ENCODE measurements around the gene LRRC25. TPM values are rescaled to one million over a fixed set of nuclear protein-coding genes. Genes with fewer than 3 reads are reported as not detected.

Gene LRRC25
- total RNA-seq, 1 experiment from 2014 or later, result not detected

DNA sequence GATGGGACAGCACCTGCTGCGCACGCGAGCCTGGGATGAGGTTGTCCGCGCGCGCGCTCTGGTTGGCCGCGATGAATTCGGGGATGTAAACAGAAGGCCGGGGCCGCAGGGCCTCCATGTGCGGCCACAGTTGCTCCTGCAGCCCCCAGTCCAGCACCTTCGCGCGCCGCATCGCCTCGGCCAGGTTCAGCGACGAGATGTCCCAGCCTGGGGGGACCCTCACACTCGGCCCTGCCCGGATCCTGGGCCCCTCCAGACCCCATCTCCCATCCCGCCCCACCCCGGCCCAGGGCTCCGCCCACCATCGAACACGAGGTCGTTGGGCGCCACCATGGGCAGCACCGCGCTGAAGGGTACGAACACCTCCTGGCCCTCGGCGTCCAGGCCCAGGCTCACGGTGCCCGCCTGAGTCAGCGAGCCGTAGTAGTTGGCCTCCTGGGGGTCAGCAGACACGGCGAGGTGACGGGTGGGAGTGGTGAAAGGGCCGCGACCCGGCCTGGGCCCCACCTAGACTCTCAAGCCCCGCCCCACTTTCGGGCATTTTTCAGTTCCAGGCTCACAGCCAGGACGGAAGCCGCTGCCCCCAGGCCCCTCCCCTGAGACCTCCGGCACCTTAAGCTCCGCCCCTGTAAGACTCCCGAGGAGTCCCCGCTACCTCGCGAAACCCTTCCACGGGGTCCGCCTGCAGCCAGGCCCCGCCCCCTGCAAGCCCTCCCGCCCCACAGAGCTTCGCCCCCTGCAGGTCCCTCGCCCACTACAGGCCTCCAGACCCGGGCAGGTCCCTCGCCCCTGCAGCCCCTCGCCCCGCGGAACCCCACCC is 39.5 kb upstream of the LRRC25 start:
- DNase-seq (ENCODE audit: extremely low read depth, low read depth), result no peak

DNA sequence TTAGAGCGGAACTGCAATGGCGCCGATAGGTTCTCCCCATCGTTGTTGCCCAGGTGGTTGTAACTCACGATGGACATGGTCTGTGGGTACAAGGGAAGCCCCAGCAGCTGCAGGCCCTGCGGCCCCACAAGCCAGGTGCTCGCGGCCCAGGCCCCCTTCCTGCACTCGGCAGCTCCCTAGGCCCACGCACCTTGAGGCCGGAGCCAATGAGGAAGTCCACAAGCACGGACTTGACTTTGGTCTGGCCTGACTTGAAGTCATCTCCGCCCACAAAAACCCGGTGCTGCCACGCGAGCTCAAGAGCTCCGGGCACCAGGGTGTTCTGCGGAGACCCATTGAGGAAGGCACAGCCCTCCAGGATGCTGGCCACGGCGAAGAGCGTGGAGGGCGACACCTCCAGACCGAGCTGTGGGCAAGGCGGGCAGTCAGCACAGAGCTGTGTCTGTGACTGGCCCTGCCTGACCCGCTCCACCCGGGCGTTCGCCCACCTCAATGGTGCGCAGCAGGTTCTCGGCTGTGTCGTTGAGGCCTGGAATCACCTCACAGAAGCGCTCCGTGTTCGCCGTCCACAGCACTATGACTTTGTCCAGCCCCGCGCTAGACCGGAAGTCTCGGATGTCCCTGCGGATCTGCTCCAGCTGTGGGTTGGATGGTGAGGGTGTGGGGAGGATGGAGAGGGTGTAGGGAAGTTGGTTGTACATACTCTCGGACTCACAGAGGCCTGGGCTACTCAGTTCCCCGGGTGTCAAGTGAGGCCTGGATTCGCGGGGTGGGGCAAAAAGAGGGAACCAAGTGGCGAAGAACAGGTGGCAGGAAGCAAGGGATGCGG is 38.6 kb upstream of the LRRC25 start:
- DNase-seq (ENCODE audit: extremely low read depth, low read depth), result no peak

DNA sequence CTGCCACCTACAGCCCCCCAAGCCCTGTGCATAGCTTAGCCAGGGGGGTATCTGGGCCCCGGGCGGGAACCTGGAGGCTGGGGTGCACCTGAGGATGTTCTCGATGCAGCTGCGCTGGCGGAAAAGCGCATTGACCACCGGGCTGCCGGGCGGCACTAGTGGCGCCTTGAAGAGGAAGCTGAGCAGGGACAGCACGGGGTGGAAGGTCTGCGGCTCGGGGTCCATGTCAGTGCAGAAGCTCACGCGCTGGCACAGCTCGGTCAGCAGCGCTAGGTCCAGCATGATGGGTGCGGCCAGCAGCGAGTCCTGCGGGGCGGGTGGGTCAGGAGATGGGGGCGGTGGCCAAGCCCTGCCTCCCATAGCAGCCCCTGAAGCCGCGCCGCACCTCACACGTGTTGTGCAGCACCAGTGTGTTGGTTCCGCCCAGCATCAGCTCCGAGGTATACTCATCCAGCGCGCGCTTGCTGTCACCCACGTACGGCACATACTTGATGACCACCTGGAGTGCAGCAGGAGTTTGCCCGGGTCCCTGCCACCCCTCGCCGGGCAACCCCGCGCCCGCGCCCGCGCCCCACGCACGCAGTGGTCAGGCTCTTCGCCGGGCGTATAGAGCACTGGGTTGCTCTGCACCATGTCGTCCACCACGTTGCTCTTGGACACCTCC is 37.9 kb upstream of the LRRC25 start:
- no peak for DNase-seq (ENCODE audit: extremely low read depth, low read depth)

DNA sequence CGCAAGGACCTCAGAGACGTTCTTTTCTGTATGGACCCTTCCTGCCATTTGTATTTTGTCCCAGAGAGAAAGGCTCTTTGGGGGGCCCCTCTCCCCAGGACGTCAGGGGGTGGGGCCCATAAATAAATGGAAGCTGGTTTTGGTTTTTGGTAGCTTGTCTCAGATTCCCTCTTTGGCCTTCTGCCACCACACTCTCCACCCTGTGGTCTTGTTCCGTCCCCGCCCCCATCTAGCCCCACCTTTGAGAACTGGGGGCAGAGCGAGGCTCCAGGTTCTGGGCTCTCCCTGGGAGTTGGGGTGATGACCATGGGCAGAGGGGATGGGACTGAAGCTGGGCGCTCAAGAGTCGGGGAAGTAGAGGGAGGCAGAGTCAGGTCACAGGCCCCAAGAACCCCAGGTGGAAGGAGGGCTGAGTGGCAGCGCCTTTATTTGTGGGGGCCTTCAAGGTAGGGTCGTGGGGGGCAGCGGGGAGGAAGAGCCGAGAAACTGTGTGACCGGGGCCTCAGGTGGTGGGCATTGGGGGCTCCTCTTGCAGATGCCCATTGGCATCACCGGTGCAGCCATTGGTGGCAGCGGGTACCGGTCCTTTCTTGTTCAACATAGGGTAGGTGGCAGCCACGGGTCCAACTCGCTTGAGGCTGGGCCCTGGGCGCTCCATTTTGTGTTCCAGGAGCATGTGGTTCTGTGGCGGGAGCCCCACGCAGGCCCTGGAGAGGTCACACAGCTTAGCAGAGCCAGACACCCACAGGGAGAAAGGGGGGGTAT is 37.2 kb upstream of the LRRC25 start:
- no peak for DNase-seq (ENCODE audit: extremely low read depth, low read depth)

DNA sequence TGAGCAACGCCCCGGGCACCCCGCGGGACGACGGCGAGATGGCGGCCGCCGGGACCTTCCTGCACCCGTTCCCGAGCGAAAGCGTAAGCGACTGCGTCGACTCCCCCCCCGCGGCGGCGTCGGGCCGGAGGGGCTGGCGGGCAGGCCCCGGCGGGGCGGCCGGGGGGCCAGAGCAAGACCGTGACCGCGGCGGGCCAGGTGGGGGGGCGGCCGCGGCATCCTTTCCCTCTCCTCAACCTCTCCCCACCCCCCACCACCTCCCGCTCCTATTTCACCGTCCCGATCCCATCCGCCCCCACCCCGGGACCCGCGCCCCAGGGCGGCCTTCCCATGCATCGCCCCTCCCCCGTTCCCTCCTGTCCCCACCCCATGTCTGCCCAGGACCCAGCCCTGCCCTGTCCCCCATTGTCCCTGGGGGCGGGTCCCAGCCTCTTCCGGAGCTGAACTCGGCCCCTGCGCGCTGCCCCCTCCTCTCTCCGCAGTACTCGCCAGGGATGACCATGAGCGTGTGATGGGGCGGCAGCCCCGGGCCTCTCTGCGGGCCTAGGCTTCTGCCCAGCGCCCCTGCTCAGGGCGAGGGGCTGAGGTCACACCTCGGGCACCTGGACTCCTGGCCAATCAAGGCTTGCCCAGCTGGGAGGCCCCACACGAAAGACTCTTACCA is 36.4 kb upstream of the LRRC25 start:
- no peak for DNase-seq (ENCODE audit: extremely low read depth, low read depth)

DNA sequence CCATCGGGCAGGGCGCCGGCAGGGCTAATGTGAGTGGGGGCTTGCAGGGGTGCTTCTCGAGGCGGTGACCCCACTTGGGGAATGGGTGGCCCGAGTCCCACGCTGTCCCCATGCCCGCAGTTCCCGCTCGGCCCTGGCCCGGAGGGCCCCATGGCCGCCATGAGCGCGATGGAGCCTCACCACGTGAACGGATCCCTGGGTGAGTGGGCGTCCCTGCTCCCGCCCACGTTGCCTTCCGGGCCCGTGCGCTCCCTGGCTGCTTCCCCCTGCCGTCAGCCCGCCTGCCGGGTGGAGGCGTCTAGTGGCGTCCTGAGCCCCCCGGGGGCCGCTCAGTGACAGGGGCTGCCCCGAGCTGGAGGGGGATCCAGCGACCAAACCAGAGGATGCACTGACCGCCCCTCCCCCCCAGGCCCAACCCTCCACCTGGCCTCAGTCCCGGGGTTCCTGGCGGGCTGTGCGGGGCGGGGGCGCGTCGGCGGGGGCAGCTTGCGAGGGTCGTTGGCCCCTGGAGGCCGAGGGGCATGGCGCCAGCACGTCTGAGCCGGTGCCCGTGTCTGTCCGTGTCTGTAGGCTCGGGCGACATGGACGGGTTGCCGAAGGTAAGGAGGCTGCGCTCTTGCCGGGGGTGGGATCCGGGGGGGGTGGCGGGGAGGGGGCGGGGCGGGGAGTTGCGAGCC is 35.7 kb upstream of the LRRC25 start:
- no peak for DNase-seq (ENCODE audit: extremely low read depth, low read depth)

DNA sequence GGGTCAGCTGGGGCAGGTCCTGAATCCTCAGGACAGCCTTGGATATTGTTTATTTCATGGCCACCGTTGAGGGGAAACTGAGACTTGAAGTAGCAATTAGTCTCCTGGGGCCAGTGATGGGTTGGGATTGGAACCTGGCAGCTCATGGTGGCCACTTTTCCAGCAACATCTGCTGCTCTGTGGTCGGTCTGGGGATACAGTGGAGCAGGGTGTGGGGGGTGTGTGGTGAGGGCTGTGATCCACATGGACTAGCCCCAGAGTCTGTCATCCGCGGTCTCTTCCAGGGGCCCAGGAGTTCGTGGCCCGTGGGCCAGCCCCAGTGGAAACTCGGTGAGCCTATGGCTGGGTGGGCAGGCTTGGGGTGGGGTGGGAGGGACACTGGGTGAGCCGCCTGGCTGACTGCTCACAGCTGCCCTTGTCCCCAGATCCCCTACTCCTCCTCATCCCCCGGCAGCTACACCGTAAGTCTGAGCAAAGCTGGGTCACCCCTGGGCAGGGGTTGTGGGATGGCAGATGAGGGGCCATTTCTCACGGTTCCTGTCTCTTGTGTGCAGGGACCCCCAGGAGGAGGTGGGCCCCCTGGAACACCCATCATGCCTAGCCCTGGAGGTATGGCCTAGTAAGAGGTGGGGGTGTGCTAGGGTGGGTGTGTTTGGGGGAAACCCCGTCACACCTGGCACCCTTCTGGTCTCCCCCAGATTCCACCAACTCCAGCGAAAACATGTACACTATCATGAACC is 35.0 kb upstream of the LRRC25 start:
- no peak for DNase-seq (ENCODE audit: extremely low read depth, low read depth)

DNA sequence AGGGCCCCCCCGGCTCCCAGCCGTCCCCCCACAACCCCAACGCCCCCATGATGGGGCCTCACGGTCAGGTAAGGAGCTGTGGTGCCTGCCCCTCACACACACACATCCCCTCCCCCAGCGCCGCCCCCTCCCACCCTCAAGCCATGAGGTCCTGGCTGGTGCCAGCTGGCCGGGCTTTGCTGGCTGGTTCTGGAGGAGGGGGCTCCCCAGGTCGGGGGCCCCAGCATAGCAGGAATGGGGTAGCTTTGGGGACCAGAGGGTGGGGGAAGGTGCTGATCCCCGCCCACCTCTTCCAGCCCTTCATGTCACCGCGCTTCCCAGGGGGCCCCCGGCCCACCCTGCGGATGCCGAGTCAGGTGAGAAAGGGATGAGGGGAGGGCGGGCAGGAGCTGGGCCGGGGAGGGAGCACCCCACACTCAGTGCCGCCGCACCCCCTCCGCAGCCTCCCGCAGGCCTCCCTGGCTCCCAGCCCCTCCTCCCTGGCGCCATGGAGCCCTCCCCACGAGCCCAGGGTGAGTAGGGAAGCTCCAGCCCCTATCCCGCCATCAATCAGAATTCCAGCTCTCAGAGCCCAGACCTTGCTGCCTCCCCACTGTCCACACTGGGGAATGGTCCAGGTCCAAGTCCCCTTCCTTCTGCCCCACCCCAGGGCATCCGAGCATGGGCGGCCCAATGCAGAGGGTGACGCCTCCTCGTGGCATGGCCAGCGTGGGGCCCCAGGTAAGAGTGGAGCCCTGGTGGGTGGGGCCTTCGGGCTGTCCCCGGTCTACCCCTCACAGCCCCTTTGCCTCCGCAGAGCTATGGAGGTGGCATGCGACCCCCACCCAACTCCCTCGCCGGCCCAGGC is 34.2 kb upstream of the LRRC25 start:
- DNase-seq (ENCODE audit: extremely low read depth, low read depth), result no peak

DNA sequence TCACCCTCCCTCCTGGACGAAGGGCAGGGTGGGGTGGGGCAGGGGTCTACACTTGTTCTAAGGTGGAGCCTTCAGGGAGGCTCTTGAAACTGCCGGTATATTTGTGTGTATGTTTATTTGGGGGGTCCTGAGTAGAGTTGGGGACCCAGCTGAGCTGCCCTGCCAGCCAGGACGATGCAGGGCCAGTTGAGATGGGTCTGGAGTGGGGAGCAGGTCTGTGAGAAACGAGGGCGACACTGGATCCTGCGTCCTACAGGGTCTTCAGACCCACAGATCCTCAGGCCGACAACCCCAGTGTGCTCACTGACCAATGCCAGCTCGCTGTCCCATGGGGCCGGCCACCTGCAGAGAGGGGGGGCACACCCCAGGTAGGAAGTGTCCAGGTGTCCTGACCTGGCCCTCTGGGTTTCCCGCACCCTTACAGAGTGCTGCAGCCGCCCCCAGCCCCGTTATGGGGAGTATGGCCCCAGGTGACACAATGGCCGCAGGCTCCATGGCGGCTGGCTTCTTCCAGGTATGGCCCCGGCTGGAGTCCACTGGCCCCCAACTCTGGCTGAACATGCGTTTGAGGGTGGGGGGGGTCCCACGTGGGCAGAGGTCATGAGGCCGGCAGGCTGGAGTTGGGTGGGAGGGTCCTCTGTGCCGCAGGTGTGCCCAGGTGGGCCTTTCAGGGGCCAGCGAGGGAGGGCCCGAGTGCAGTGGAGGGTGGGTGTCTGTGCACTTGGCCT is 33.2 kb upstream of the LRRC25 start:
- DNase-seq (ENCODE audit: extremely low read depth, low read depth), result no peak

DNA sequence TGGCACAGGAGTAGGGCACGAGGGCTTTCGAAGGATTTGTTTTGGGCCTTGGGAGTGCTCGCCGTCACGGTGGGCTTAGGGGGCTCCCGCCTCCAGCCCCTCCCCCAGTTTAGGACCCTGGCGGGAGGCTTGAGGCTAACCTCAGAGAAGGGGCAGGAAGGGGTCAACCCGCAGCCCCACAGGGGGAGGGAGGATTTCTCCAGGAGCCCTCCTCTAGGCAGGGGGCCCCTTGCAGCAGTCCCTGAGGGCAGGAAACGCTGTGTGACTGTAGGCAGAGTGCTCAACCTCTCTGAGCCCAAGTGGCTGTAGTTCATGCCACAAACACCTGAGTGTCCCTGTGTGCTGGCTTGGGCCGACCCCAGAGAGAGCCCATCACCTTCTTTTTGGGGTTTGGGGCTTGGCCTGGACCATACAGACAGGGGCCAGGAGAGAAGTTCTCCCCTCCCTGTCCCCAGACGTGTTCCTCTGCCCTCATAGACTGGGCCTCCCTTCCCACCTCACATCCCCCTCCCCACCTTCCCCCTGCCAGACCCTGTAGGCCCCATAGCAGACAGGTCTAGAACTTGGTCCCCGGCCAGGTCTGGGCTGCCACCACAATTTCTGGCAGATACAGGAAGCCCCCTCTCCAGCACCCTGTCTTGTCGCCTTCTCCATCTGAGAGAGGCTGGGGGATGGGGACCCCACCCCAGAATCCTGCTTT is 32.4 kb upstream of the LRRC25 start:
- no peak for DNase-seq (ENCODE audit: extremely low read depth, low read depth)

DNA sequence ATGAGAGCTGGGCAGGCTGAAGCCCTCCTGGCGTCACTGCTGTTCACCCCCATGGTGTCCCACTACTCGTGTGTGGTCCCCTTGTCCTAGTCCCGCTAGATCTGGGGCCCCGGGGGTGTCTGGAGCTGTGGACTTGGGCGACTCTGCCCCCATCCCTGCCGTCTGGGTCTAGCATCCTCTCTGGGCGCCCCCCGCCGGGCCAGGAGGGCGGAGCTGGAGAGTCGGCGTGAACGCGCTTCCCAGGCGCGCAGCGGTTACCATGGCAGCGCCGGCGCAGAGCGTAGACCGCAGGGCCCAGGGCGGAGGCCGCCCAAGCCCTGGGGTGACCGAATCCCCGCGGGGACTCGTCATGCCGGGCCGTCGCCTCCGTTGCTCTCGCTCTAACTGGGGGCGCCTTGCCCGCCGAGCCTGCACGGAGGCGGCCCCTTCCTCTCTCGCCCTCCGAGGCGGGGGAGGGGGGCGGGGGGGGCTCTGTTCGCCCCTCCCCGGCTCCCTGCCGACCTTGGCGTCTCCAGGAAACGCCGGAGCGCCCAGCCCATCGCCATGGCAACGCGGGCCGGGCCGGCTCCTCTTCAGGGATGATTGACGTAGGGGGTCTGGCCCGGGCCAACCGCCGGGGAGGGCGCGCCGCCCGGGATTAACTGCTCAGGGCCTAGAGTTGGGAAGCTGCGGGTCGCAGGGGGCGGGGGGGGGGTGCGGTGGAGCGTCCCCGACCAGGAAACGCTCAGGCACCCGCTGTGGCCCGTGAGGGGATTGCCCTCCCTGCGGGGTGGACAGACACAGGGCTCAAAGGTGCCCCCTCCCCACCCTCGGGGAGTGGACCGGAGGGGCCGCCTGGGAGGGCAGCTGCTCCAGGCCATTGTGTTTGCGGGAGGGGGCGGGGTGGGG is 31.6 kb upstream of the LRRC25 start:
- DNase-seq (ENCODE audit: extremely low read depth, low read depth), result peak; percentile 66

DNA sequence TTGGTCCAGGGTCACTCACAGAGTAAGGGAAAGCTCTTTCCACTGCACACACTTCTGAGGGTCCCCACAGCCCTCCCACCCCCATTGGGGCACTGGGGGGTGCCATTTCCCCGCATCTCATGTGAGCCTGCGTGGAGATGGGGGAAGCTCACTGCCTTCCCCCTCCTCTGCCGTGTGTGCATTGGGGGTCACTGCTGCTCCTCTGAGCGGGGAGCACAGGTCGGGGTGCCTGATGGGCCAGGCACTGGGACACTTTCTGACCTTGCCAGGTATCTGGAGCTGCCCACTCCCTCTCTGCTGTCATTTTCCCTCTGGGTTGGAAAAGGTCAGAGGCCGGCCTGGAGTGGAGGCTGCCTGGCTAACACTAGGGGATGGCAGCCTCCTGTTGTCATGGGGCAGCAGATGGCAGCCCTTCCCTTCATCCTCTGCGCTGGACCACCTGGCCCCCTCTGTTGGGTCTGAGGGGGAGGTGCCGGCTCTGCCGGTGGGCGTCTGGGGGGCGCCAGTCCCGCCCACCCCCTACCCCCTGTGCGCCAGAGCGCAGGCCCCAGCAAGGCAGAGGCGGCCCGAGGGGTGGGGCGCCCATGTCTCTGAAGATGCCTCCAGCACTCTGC is 30.9 kb upstream of the LRRC25 start:
- DNase-seq (ENCODE audit: extremely low read depth, low read depth), result no peak

DNA sequence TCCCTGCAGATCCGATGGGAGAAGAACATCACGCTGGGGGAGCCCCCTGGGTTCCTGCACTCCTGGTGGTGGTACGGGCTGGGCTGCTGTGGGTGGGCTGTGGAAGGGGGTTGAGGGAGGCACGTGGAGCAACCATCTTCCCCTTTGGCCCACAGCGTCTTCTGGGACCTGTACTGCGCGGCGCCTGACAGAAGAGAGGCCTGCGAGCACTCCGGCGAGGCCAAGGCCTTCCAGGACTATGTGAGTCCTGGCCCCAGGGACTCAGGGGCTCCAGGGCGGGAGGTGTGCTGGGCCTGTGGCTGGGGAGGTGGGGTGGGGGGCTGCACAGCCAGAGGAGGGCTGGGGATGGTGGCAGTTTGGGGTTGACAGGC is 30.3 kb upstream of the LRRC25 start:
- no peak for DNase-seq (ENCODE audit: extremely low read depth, low read depth)

DNA sequence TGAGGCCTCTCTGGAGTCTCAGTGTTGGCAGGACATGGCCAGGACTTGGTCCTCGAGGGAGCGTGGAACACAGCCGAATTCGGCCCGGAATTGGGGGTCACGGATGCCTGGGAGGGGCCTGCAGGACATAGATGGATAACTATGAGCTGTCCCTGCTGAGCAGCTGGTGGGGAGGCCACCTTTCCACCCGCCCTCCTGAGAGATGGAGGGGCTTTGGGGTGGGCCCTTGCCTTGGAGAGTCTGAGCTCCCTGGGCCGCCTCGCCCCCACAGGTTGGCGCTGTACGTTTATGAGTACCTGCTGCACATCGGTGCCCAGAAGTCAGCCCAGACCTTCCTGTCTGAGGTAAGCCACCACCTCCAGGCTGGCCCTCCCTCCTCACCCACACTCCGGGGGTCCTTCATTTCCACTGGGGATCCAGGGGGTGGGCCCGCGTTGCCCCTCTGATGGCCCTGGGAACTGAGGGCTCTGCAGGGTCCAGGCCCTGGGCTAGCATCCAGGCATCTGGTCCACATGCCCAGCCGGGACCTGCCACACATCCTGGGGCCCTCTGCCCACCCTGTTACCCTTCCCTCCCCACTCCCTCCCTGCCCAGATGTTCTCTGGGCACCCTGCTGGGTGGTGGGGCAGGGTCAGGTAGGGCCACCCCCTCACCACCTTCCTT is 29.8 kb upstream of the LRRC25 start:
- DNase-seq (ENCODE audit: extremely low read depth, low read depth), result no peak

DNA sequence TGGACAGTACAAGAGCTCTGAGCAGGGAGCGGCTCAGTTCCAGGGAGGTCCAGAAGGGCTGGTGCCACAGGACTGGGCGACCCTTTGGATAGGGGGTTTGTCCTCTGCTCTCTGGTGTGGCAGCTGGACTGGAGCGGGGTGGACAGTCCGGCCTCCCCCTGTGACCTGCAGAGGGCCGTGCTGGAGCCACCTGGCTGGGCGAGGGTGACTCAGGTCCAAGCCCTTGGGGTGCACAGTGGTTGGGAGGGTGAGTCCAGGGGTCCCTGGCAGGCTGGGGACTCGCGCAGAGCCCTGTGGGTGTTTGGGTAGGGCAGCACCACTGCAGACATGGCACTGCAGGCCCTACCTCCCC is 29.0 kb upstream of the LRRC25 start:
- DNase-seq (ENCODE audit: extremely low read depth, low read depth), result no peak

All from NCI-H460 (cell line).